ENCODE data around the gene FOXL3. TPM values are rescaled to one million over a fixed set of nuclear protein-coding genes. Genes with fewer than 3 reads are reported as not detected.
"Not testable (repeated sequence)": the region's sequence is repeated elsewhere in the genome, so short reads cannot be mapped to it uniquely, and the experiment has no call there.

FOXL3 gene
- polyA plus RNA-seq, 3 donors, result not detected

DNA sequence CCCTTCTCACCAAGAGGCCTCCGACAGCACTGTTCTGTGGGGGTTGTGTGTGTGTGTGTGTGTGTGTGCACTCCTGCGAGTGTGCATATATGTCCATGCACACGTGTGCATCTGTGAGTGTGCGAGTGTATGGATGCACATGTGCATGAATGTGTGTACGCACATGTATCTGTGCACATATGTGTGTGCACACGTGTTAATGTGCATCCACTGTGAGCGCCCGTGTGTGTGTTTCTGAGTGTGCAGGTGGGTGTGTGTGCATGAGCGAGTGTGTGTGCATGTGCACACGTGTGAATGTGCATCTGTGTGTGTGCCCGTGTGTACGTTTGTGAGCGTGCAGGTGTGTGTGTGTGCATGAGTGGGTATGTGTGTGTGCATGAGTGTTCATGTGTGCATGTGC lies 48.5 kb upstream of the FOXL3 start:
- Mint-ChIP-seq H3K9me3 (peaks cover 0 to 3% (median 0%) of the 10 kb centered on the region in 7 donors), H3K4me3 (no peak overlapping the region), H3K36me3 (peaks cover 15 to 23% of the 10 kb centered on the region in 2 donors), H3K4me1 (no peaks in the 10 kb centered on the region), H3K27me3 (ENCODE audit: low read depth in 3 of 3) (no peaks in the 10 kb centered on the region), H3K27ac (no peak overlapping the region)
- Histone ChIP-seq H3K79me2 (ENCODE audit: insufficient read depth, low read length) (no peaks in the 10 kb centered on the region), H4K20me1 (ENCODE audit: insufficient read depth, low read length) (peaks cover 61% of the 10 kb centered on the region), H3K4me2 (replicated peaks; ENCODE audit: extremely low read depth, low read length, poor library complexity, severe bottlenecking) (no peak overlapping the region), H3K9me3 (replicated peaks in 1 of 2; ENCODE audit: control insufficient read depth in 1 of 2, insufficient read depth in 1 of 2, low read length in 2 of 2) (peaks cover 0 to 2% of the 10 kb centered on the region in 2 donors), H3K4me1 (ENCODE audit: control insufficient read depth in 1 of 2, insufficient read depth in 2 of 2, low read length in 2 of 2) (peaks cover 4 to 8% of the 10 kb centered on the region in 2 donors), H3K4me3 (replicated peaks in 1 of 3; ENCODE audit: low read depth in 2 of 3, low read length in 3 of 3) (no peak overlapping the region), H3K27me3 (ENCODE audit: control insufficient read depth in 2 of 2, insufficient read depth in 2 of 2, low read length in 2 of 2) (no peaks in the 10 kb centered on the region), H3K36me3 (replicated peaks in 1 of 2; ENCODE audit: control insufficient read depth in 1 of 2, insufficient read depth in 2 of 2, low read length in 2 of 2) (peaks cover 4 to 48% of the 10 kb centered on the region in 2 donors), H2AFZ (ENCODE audit: insufficient read depth, low read depth, low read length, poor library complexity, severe bottlenecking) (no peak overlapping the region), H3K9ac (ENCODE audit: insufficient read depth, low read length, poor library complexity, severe bottlenecking) (no peak overlapping the region), H3K27ac (ENCODE audit: low read depth in 1 of 2, low read length in 2 of 2) (no peak overlapping the region)
- WGBS (ENCODE audit: insufficient coverage), result over 99% methylated on average over 12 of the region's 13 CpGs
- intact Hi-C loops (cut with micrococcal nuclease), result no loop called here
- DNase-seq, result no peak
- TF ChIP-seq, protein P1, sequence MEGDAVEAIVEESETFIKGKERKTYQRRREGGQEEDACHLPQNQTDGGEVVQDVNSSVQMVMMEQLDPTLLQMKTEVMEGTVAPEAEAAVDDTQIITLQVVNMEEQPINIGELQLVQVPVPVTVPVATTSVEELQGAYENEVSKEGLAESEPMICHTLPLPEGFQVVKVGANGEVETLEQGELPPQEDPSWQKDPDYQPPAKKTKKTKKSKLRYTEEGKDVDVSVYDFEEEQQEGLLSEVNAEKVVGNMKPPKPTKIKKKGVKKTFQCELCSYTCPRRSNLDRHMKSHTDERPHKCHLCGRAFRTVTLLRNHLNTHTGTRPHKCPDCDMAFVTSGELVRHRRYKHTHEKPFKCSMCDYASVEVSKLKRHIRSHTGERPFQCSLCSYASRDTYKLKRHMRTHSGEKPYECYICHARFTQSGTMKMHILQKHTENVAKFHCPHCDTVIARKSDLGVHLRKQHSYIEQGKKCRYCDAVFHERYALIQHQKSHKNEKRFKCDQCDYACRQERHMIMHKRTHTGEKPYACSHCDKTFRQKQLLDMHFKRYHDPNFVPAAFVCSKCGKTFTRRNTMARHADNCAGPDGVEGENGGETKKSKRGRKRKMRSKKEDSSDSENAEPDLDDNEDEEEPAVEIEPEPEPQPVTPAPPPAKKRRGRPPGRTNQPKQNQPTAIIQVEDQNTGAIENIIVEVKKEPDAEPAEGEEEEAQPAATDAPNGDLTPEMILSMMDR (IDR thresholded peaks at IDR 0.05), result no peak

DNA sequence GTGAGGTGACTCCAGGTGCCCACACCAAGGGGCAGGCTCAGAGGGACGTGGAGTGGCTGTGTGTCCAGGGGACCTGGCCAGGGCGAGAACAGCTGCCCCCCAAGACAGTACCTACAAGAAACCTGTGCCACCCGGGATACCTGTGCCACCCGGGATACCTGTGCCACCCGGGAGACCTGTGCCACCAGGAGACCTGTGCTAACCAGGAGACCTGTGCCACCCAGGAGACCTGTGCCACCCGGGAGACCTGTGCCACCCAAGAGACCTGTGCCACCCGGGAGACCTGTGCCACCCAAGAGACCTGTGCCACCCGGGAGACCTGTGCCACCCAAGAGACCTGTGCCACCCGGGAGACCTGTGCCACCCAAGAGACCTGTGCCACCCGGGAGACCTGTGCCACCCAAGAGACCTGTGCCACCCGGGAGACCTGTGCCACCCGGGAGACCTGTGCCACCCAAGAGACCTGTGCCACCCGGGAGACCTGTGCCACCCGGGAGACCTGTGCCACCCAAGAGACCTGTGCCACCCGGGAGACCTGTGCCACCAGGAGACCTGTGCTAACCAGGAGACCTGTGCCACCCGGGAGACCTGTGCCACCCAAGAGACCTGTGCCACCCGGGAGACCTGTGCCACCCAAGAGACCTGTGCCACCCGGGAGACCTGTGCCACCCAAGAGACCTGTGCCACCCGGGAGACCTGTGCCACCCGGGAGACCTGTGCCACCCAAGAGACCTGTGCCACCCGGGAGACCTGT lies 47.0 kb upstream of the FOXL3 start:
- H3K9ac ChIP-seq (ENCODE audit: insufficient read depth, low read length, poor library complexity, severe bottlenecking); H3K27ac Mint-ChIP-seq; DNase-seq; H3K4me1 ChIP-seq (ENCODE audit: control insufficient read depth in 1 of 2, insufficient read depth in 2 of 2, low read length in 2 of 2); H3K4me1 Mint-ChIP-seq; H3K9me3 ChIP-seq (replicated peaks in 1 of 2; ENCODE audit: control insufficient read depth in 1 of 2, insufficient read depth in 1 of 2, low read length in 2 of 2); H3K4me2 ChIP-seq (replicated peaks; ENCODE audit: extremely low read depth, low read length, poor library complexity, severe bottlenecking); H2AFZ ChIP-seq (ENCODE audit: insufficient read depth, low read depth, low read length, poor library complexity, severe bottlenecking); H3K79me2 ChIP-seq (ENCODE audit: insufficient read depth, low read length); H3K27ac ChIP-seq (ENCODE audit: low read depth in 1 of 2, low read length in 2 of 2); H3K4me3 Mint-ChIP-seq; H3K27me3 ChIP-seq (ENCODE audit: control insufficient read depth in 2 of 2, insufficient read depth in 2 of 2, low read length in 2 of 2); H3K27me3 Mint-ChIP-seq (ENCODE audit: low read depth in 3 of 3); H3K4me3 ChIP-seq (replicated peaks in 1 of 3; ENCODE audit: low read depth in 2 of 3, low read length in 3 of 3); H3K9me3 Mint-ChIP-seq; intact Hi-C loops (cut with micrococcal nuclease): not testable (repeated sequence)
- H3K36me3 ChIP-seq (replicated peaks in 1 of 2; ENCODE audit: control insufficient read depth in 1 of 2, insufficient read depth in 2 of 2, low read length in 2 of 2), result peaks cover 10 to 56% of the 10 kb centered on the region in 2 donors
- WGBS (ENCODE audit: insufficient coverage), result 100% methylated on average over 3 of the region's 21 CpGs
- H4K20me1 ChIP-seq (ENCODE audit: insufficient read depth, low read length), result peaks cover 53% of the 10 kb centered on the region
- H3K36me3 Mint-ChIP-seq, result peaks cover 20 to 32% of the 10 kb centered on the region in 2 donors

DNA sequence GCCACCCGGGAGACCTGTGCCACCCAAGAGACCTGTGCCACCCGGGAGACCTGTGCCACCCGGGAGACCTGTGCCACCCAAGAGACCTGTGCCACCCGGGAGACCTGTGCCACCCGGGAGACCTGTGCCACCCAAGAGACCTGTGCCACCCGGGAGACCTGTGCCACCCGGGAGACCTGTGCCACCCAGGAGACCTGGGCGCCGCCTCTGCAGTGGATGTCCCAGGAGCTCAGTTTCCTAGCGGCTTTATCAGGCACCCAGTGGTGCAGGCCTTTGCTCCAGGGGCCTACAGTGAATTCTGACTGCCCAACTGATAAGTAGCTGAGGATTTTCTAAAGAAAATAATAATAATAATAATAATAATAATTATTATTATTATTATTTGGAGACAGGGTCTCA lies 46.4 kb upstream of the FOXL3 start:
- H3K9me3 ChIP-seq (replicated peaks in 1 of 2; ENCODE audit: control insufficient read depth in 1 of 2, insufficient read depth in 1 of 2, low read length in 2 of 2); H3K79me2 ChIP-seq (ENCODE audit: insufficient read depth, low read length); H3K4me2 ChIP-seq (replicated peaks; ENCODE audit: extremely low read depth, low read length, poor library complexity, severe bottlenecking); H3K4me1 Mint-ChIP-seq; H3K9me3 Mint-ChIP-seq; H2AFZ ChIP-seq (ENCODE audit: insufficient read depth, low read depth, low read length, poor library complexity, severe bottlenecking); H3K4me3 ChIP-seq (replicated peaks in 1 of 3; ENCODE audit: low read depth in 2 of 3, low read length in 3 of 3); H3K27ac ChIP-seq (ENCODE audit: low read depth in 1 of 2, low read length in 2 of 2); H3K9ac ChIP-seq (ENCODE audit: insufficient read depth, low read length, poor library complexity, severe bottlenecking); DNase-seq; H3K4me1 ChIP-seq (ENCODE audit: control insufficient read depth in 1 of 2, insufficient read depth in 2 of 2, low read length in 2 of 2); H3K27ac Mint-ChIP-seq; intact Hi-C loops (cut with micrococcal nuclease); H3K4me3 Mint-ChIP-seq; H3K27me3 Mint-ChIP-seq (ENCODE audit: low read depth in 3 of 3); H3K27me3 ChIP-seq (ENCODE audit: control insufficient read depth in 2 of 2, insufficient read depth in 2 of 2, low read length in 2 of 2): not testable (repeated sequence)
- H3K36me3 Mint-ChIP-seq, result peaks cover 21 to 37% of the 10 kb centered on the region in 2 donors
- H3K36me3 ChIP-seq (replicated peaks in 1 of 2; ENCODE audit: control insufficient read depth in 1 of 2, insufficient read depth in 2 of 2, low read length in 2 of 2), result peaks cover 13 to 62% of the 10 kb centered on the region in 2 donors
- H4K20me1 ChIP-seq (ENCODE audit: insufficient read depth, low read length), result peaks cover 53% of the 10 kb centered on the region
- 95% methylated on average over 3 of the region's 10 CpGs for WGBS (ENCODE audit: insufficient coverage)
